Neural crest cell (in vitro differentiated cells): ENCODE data around the gene PTTG1. TPM values are rescaled to one million over a fixed set of nuclear protein-coding genes. Genes with fewer than 3 reads are reported as not detected.

Experiments used
- DNase-seq: peaks from one replicate; pipeline ENCODE4 v3.0.0; 2021; ENCODE audit warnings: low read depth, mixed read lengths, low spot score
- H3K27ac Mint-ChIP-seq: one replicate; pipeline ENCODE4 v1.8.0; 2021; ENCODE audit warnings: mild to moderate bottlenecking, mixed read lengths; ENCODE audit not compliant: unreplicated experiment
- H3K27me3 Mint-ChIP-seq: 2 replicates; pipeline ENCODE4 v1.8.0; 2021; ENCODE audit warnings: low read depth, mild to moderate bottlenecking, mixed read lengths
- H3K36me3 Mint-ChIP-seq: 2 replicates; pipeline ENCODE4 v1.8.0; 2021; ENCODE audit warnings: low read depth, mild to moderate bottlenecking, mixed read lengths
- H3K4me1 Mint-ChIP-seq: 2 replicates; pipeline ENCODE4 v1.8.0; 2021; ENCODE audit warnings: mixed read lengths
- H3K4me3 Mint-ChIP-seq: one replicate; pipeline ENCODE4 v1.8.0; 2021; ENCODE audit warnings: mild to moderate bottlenecking, mixed read lengths
- H3K9me3 Mint-ChIP-seq: 2 replicates; pipeline ENCODE4 v1.8.0; 2021; ENCODE audit warnings: mixed read lengths
- CTCF ChIP-seq: fragments of 200-600 bp; sonication (generic); conservative IDR thresholded peaks from 2 replicates; pipeline ENCODE4 v1.5.0; 2021; ENCODE audit warnings: antibody characterized with exemption, mild to moderate bottlenecking
- total RNA-seq: library from RNA; stranded (reverse); gene quantifications from 2 replicates; pipeline ENCODE4 v1.2.1, GENCODE V29; 2021

PTTG1 gene
- total RNA-seq, 1 donor from 2014 or later, result 157 TPM

GRCh38 chr5:160441311-160441781 is 19.7 kb downstream of the PTTG1 start:
- no peaks in the 10 kb centered on the region for H3K36me3 Mint-ChIP-seq
- no peak overlapping the region for H3K27ac Mint-ChIP-seq
- no peak for DNase-seq
- H3K4me1 Mint-ChIP-seq, result peaks cover 13% of the 10 kb centered on the region
- TF ChIP-seq CTCF, result no peak
- no peaks in the 10 kb centered on the region for H3K9me3 Mint-ChIP-seq
- no peak overlapping the region for H3K4me3 Mint-ChIP-seq
- H3K27me3 Mint-ChIP-seq, result peaks cover 23% of the 10 kb centered on the region

- no peak overlapping the region for H3K4me3 Mint-ChIP-seq
- H3K27ac Mint-ChIP-seq, result no peak overlapping the region
- H3K9me3 Mint-ChIP-seq, result peaks cover 4% of the 10 kb centered on the region
- H3K36me3 Mint-ChIP-seq, result no peaks in the 10 kb centered on the region
- no peak for TF ChIP-seq CTCF
- peaks cover 18% of the 10 kb centered on the region for H3K27me3 Mint-ChIP-seq
- H3K4me1 Mint-ChIP-seq, result peaks cover 13% of the 10 kb centered on the region
- no peak for DNase-seq
These were observed 21.3 kb downstream of the PTTG1 start for GRCh38 chr5:160442824-160443431.

- Mint-ChIP-seq H3K27me3 (peaks cover 10% of the 10 kb centered on the region), H3K4me3 (no peak overlapping the region), H3K4me1 (no peaks in the 10 kb centered on the region), H3K27ac (no peak overlapping the region), H3K9me3 (peaks cover 6% of the 10 kb centered on the region), H3K36me3 (no peaks in the 10 kb centered on the region)
- TF ChIP-seq CTCF, result no peak
- no peak for DNase-seq
These were observed 22.8 kb downstream of the PTTG1 start for GRCh38 chr5:160444407-160444806.

GRCh38 chr5:160445132-160445531 is 23.5 kb downstream of the PTTG1 start:
- Mint-ChIP-seq H3K27ac (no peak overlapping the region), H3K9me3 (peaks cover 8% of the 10 kb centered on the region), H3K27me3 (peaks cover 10% of the 10 kb centered on the region), H3K4me1 (no peaks in the 10 kb centered on the region), H3K36me3 (peaks cover 2% of the 10 kb centered on the region), H3K4me3 (no peak overlapping the region)
- no peak for DNase-seq
- TF ChIP-seq CTCF, result no peak

- Mint-ChIP-seq H3K36me3 (peaks cover 2% of the 10 kb centered on the region), H3K9me3 (peaks cover 8% of the 10 kb centered on the region), H3K27ac (no peak overlapping the region), H3K4me1 (no peaks in the 10 kb centered on the region), H3K4me3 (no peak overlapping the region), H3K27me3 (peaks cover 10% of the 10 kb centered on the region)
- DNase-seq, result no peak
- no peak for TF ChIP-seq CTCF
These were observed 24.1 kb downstream of the PTTG1 start for GRCh38 chr5:160445751-160446150.
